ENCODE measurements around the gene MRTFA.

The MRTFA gene

DNA sequence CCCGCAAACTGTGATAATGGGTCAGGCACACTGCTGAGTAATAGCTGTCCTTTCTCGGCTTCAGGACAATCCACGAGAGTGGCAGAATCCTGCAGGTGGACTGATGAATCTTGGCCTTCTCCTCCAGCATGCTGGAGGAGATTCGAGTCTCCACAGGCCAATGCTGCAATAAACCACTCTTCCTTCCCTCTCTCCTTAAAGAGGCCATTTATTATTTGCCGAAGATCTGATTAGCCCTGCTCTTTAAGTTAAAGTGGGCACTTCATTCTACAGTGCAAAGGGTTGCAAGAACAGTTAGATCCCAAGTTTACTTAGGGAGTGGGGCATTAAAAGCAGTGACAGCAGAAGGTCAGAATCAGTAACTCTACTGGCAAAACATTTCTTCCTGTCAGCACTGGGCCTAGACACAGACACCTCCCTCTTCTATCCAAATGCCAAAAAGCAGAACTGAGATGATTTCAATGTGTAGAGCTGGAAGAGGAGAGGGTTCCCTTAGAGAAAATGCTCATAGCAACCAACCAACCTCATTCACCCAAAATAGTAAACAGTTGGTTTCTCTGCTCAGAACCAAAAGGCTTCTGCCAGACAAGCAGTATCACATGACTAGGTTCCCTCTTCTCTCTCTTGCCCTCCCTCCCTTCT, 144.4 kb downstream of the MRTFA start:
- DNase-seq (ENCODE audit: low read depth), result peak; percentile 60

DNA sequence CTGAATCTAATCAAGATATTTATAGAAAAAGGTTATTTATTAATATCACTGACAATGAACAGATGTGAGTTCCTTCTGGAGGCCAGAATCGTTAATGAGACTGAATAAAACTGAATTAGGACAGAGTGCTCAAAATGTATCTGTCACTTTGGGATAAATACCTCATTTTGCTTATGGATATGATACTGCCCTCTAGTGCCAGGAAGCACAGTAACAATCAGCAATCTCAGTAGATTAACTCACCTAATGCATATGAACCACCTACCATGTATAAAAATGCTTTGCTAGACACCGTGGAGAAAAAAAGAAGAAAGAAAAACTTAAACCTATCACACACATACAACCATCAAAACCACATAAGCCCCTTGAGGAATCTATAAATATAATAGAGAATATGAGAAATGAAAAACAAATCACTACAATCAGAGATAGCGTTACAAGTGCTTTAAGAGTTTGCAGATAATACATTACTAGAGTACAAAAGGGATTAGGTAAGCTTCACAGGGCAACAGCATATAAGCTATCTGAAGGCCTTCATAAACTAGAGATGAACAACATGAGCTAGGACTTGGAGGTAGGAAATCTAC, 148.8 kb downstream of the MRTFA start:
- DNase-seq (ENCODE audit: low read depth), result no peak

DNA sequence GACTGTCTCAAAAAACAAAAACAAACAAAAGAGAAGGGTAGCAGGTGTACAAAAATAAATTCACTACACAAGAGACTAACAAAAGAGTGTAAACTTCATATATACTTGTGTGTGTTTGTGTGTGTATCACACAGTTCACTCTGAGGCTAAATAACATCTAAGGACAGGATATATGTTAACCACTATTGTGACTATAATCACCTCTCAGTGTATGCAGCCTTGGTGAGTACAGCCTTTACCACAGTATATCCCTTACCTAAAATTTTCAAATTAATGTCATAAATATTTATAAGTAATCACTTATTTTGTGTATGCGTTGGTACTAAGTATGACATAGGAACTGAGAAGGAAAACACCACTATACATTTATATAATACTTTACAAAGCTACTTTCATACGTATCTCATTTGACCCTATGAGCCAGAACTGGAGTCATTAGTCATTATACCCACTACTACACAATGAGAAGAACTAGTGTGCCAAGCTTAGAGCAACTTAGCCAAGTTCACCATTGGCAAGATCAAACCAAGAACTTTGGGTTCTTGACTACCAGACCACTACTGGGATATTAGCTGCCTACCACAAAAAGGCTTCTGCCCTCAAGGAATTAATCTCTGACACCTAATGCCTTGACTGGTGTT, 149.4 kb downstream of the MRTFA start:
- DNase-seq (ENCODE audit: low read depth), result no peak

DNA sequence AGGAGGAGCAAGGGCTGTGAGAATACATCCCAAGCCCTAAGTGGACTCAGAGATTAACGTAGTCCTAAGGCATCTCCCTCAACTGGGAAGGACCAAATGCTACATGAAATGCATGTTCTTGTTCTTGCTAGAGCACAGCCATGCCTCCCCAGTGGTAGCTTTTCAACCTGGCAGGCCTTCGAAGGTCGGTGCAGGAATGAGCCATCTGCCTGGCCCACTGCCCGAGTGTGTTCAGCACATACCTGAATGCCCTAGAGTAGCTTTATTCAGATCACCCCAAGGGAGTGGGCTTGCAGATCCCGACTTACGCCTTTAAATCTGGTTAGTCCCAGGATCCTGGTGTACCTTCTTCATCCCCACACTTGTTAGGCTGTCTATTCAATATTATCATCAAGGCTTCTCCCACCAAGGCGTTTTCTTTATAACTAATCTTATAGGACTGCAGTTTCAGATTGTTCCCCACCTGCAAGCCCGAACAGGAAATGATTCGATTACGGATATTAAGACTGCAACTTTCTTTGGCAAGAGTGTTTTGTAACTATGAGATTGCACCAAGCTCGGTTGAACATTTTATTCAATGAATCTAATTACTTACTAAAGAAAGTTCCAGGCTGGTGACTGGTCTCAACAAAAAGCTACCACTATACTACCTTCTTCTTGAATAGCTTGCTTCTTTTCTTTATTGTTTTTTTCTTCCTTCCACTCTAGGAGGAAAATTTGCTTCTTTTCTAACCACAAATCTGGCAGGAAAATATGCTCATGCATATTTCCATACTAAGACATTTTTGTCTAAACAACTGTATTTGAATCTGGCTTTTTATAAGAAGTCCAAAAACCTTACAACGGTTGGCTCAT, 150.5 kb downstream of the MRTFA start:
- DNase-seq (ENCODE audit: low read depth), result peak; percentile 31

DNA sequence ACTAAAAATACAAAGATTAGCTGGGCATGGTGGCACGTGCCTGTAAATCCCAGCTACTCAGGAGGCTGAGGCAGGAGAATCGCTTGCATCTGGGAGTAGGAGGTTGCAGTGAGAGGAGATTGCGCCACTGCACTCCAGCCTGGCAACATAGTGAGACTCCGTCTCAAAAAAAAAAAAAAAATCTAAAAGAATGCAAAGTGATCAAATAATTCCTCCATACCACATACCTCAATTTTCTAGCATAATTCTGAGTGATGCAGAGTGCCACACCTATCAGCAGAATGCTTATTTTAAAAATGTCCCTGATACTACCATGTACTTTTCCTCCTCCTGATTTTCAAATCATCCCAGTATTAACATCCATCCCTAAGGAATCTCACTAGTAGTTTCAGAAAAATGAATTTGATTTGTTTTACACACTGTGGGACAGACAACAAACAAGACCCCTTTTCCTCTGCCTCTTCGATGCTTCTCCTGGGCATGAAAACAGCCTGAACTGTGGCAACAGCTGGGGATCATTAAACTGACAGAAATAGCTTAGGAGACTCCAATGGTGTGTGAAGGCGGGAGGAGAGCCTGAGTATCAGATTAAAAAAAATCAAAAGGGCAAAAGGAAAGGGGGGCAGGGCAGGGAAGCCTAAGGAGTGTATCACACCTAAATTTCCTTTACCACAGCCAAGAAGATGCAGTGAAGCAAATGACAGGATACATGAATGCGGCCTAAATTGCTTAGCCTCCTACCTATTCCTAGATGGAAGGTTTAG, 151.4 kb downstream of the MRTFA start:
- DNase-seq (ENCODE audit: low read depth), result peak; percentile 39

DNA sequence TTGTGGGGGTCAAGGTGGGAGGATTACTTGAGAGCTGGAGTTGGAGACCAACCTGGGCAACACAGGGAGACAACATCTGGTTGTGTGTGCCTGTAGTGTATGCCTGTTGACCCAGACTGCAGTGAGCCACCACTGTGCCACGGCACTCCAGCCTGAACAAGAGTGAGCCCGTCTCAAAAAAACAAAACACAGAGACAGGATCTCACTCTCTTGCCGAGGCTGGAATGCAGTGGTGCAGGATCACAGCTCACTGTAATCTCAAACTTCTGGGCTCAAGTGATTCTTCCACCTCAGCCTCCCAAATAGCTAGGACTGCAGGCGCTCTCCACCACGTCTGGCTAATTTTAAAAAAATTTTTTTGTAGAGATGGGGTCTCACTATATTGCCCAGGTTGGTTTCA, 153.6 kb downstream of the MRTFA start:
- no peak for DNase-seq (ENCODE audit: low read depth)

DNA sequence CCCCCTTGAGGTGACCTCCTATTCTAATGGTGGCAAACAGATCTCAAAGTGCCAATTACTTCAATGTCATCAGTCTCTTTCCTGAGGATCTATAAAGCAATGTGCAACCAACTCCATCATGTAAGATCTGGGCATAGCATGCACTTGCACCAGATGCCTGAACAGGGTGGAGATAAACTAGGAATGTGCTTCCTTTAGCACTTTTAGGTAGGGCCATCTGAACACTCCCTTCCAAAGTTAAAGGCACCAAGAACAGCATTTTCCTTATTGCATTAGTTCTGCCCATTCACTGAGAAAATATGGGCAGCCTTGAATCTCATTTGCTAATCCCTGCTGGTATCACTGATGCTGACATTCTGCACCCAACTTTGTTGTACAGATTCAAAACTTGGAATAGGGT, 154.1 kb downstream of the MRTFA start:
- no peak for DNase-seq (ENCODE audit: low read depth)

DNA sequence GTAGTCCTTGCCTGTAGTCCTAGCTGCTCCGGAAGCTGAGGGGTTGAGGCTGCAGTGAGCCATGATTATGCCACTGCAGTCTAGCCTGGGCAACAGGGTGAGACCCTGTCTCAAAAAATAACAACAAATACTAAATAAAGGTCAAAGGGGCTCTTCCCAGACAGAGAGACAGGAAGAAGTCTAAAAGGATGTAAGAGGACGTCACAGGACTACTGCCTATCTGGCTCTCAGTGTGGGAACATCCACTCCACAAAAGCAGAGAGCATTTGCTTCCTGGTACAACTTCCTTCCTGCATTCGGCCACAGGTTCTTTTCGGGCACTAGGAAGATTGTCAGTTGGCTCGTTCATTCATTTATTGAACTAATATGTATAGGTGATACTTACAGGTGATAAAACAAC, 155.5 kb downstream of the MRTFA start:
- no peak for DNase-seq (ENCODE audit: low read depth)

DNA sequence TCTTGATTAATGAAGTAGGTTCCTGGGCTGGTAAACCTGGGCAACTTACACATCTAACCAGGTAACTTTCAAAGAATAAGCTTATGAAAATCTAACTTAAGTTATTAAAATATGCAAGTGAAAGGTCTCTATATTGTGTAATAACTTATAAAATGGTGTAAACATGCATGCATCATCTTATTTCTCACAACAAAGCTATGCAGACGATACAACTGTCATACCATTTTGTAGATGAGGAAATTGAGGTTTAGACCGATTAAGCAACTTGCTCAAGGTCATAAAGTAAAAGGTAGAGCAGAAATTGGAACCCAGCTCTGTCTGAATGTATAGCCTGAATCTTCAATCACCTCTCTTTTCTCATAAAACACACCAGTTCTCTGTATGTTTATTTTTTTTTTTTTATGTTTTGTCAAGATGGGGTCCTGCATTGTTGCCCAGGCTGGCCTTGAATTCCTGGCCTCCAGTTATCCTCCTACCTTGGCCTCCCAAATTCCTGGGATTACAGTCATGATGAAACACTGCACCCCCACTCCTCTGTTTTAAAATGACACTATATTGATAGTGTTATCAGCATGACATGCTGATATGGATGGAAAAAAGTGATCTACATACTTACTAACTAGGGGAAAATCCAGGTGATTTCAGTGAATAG, 156.5 kb downstream of the MRTFA start:
- DNase-seq (ENCODE audit: low read depth), result no peak

DNA sequence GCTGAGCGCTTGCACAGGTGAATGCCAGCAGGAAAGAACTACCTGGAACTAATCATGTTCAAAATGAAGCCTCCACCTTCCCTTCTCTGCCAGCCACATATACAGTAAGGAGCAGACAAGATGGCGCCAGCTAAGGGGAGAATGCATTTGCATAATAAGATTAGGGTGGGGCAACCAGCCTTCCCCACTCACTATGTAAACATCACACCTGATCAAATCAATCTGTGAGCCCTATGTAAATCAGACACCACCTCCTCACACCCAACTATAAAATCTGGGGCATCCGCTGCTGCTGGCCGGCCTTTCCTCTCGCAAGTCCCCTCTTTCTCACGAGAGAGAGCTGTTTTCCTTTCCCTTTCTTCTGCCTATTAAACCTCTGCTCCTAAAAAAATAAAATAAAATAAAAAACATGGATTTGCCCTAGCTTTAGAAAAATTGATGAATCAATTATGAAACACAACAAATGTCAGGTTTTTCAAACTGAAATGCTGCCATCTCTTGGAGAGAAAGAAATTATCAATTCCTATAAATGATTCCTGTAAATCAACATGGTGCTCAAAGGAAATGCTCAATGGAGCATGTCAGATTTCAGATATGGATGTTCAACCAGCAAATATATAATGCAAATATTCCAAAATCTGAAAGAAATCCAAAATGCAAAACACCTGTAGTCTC, 157.3 kb downstream of the MRTFA start:
- DNase-seq (ENCODE audit: low read depth), result no peak

DNA sequence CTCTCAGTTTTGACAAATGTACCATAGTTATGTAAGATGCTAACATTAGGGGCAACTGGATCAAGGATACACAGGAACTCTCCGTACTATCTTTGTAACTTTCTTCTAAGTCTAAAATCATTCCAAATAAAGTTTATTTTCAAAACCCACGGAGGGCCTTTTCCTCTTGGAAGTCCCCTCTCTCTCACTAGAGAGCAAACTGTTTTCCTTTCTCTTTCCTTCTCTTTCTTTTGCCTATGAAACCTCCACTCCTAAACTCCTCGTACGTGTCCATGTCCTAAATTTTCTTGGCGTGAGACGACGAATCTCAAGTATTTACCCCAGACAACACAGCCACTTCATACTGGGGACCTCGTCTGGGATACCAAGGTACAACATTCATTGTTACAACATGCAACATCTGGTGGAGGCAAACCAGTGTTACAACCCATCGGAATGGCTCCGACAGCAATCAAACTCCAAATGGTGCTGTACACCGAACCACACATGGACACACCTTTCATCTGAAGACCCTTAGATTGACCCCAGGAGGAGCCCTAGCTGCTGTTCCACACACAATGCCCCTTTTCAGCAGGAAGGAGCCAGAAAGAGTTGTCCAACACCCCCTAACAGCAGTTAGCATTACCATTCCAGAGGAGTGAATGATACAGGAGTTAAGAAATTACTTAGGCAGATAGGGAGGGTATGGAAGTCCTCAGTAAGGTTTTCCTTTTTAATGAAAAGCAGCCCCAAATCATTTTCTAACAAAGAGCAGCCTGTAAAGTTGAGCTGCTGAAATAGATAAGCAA, 158.0 kb downstream of the MRTFA start:
- no peak for DNase-seq (ENCODE audit: low read depth)

DNA sequence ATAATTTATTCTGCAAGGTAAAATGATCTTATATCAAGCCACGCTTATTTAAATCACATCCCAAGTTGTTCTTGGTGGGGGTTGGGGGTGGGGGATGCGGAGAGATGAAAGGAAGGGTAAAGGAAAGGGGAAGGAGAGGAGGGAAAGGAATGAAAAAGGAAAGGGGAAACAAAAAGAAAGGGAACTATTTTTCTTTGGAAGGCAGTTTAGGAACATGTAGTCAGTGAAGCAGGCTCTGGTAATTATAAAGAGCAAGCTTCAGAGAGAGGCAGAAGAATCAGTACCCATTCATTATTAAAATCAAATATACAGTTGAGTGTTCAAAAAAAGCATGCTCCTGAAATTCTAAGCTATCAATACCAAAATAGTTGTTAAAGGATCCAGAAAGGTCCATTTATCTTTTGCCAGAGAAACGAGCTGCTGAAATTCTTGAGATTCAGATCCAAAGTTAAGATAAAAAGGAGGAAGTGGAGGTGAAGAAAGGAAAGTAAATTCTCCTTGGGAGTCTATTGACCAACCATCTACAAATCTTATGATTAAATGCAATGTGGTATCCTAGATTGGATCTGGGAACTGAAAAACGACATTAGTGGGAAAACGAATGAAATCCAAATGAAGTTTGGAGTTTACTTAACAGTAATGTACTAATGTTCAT, 158.7 kb downstream of the MRTFA start:
- DNase-seq (ENCODE audit: low read depth), result no peak

DNA sequence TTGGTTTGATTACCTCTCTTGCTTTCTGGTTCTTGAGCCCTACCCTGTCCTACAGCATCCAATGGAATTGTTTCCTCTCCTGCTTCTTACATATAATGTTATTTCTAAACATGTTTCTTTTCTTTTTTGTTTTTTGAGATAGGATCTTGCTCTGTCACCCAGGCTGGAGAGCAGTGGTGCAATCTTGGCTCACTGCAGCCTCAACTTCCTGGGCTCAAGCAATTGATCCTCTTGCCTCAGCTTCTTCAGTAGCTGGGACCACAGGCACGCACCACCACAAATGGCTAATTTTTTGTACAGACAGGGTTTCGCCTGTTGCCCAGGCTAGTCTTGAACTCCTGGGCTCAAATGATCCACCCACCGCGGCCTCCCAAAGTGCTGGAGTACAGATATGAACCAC, 160.2 kb downstream of the MRTFA start:
- no peak for DNase-seq (ENCODE audit: low read depth)

DNA sequence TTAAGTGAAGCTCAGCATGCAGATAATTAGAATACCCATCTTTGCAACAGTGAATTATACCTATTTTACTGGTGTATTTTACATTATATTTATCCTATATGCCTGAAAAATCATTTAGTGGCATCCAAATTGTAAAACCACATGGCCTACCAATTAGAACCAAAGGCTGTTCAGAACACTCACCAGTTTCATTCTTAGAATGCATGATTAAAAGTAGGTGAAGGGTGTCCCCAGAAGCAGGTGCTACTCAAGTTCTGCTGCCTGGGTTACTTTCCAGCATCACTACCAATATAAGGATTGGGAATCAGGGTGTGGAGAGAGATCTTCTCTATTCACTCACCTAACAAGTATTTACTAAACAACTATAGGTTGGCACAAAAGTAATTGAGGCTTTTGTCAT, 162.8 kb downstream of the MRTFA start:
- no peak for DNase-seq (ENCODE audit: low read depth)

DNA sequence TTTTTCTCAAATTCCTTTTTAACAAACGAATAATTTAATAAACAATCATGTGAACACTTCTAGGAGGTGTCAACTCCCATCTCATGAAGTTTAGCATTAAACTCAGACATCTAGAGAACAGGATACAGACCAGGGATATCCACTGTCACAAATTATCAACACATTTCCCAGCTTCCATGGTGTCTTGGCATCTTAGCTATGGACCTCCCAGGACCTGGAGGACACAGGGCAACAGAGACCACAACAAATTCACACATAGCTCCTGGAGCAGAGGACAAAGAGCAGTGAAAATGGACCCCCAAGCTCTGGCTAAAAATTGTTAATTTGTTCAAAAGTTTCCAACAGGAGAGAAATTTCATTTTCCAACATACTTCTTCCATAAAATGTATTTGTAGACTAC, 163.9 kb downstream of the MRTFA start:
- DNase-seq (ENCODE audit: low read depth), result no peak

DNA sequence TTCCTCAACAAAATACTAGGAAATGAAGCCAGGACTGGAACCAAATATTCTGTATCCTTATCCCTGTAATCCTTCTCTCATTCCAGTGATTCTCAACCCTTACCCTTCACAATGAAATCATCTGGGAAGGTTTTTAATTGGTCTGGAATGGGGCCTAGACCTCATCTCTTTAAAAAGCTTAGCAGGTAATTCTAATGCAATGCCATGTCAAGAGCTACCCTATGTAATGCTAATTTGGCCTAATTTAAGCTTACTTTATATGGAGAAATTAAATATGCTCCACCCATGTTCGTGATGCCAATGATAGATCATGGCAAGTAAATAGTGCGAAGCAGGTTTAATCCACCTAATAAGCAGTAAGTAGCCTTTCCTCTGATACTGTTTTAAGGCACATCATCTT, 164.5 kb downstream of the MRTFA start:
- no peak for DNase-seq (ENCODE audit: low read depth)

DNA sequence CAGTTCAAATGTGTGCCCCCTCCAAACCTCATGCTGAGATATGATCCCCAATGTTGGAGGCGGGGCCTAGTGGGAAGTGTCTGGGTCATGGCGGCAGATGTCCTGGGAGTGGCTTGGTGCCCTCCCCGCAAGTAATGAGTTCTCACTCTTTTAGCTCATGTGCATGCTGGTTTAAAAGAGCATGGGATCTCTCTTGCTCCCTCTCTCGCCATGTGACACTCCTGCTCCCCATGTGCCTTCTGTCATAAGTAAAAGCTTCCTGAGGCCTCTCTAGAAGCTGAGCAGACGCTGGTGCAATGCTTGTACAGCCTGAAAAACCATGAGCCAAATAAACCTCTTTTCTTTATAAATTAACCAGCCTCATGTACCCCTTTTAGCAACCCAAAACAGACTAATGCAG, 167.3 kb downstream of the MRTFA start:
- no peak for DNase-seq (ENCODE audit: low read depth)

DNA sequence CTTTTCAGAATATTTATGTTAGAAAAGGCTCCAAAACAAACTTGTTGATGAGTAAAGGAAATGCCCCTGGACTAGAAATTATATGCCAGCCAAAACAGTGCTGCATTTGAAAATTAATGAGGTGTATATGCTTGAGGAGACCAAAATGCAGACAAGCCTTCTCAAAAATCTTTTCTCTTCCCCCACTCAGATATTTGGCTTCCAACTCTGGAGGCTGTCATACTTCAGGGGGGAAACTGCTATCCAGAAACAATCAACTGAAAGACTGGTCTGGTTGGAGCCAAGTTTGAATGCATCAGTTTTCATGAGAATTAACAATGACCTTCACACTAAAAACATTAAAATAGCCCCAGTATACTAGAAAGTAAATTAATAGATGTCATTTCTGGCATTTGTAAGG, 167.9 kb downstream of the MRTFA start:
- no peak for DNase-seq (ENCODE audit: low read depth)

DNA sequence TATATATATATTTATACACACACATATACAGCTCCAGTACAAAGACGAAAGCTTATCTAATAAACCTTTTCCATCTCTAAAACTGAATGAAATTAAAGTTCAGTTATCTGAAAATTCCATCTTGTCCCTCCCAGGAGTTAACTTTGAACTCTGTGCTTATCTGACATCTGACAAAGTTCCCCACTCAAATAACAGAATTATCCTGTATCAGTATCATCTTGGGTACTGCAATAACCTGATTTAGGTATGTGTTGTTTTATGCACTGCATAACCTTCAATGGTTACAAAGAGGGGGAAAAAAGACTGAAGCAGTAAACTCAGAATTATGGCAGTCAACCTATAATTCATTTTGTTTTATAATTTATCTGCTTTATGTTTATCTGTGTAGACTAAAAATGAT, 169.5 kb downstream of the MRTFA start:
- DNase-seq (ENCODE audit: low read depth), result no peak

DNA sequence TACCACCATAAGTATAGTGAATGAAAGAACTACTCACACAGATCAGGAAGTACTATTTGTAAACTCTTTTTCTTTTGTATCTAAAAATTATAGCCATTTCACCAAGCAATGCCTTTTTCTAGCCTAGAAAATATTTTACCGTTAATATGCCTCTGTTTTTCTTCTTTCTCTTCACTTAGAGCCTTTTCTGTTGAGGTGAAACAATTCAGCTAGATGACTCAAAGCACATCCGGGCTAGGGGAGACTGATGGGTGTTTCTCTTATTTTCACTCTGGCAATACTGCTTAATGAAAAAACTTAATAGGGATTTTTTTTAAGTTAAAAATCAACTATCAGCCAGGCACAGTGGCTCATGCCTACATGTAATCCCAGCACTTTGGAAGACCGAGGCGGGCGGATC, 172.8 kb downstream of the MRTFA start:
- no peak for DNase-seq (ENCODE audit: low read depth)
